ENCODE data around the gene PDE4D. TPM values are rescaled to one million over a fixed set of nuclear protein-coding genes. Genes with fewer than 3 reads are reported as not detected.

Gene PDE4D
- total RNA-seq, 1 donor from 2014 or later = 14.2 TPM

DNA sequence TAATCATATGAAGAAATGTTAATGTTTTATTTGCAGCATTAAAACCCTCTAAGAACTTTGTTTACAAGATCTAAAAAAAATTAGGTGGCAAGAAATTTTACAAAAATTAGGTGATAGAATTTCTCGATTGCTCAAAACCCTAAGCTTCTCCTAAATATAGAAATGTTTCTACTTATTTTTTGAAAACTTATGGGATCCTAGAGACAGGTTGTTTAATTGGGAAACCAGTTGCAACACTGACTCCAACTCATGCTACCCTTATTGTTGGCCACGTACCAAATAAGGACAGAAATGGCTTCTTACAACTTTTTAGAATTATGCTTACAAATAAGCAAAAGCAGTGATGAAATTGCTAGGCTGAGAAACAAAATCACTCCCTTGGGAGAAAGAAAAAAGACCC, 531.1 kb downstream of the PDE4D start:
- H3K36me3 Mint-ChIP-seq (ENCODE audit: low read depth, unreplicated experiment) = no peaks in the 10 kb centered on the region
- FAIRE-seq = no peak
- TF ChIP-seq EZH2 (IDR thresholded peaks at IDR 0.05; ENCODE audit: insufficient read depth, low read length) (no peak), CTCF (IDR thresholded peaks at IDR 0.05; ENCODE audit: insufficient read depth, low read depth, low read length) (no peak)
- H3K9me3 Mint-ChIP-seq (ENCODE audit: unreplicated experiment) = no peaks in the 10 kb centered on the region
- H3K9me3 ChIP-seq (ENCODE audit: insufficient read depth, low read depth, low read length) = no peaks in the 10 kb centered on the region
- H3K4me2 ChIP-seq (ENCODE audit: low read length) = no peak overlapping the region
- H4K20me1 ChIP-seq (ENCODE audit: insufficient read depth, low read length) = no peaks in the 10 kb centered on the region
- no peak for DNase-seq (ENCODE audit: low read depth)
- no peak overlapping the region for H2AFZ ChIP-seq (ENCODE audit: low read depth, low read length)
- no peak overlapping the region for H3K27ac ChIP-seq (ENCODE audit: low read depth, low read length)
- H3K9ac ChIP-seq (ENCODE audit: low read length) = no peak overlapping the region
- no peaks in the 10 kb centered on the region for H3K36me3 ChIP-seq (ENCODE audit: insufficient read depth, low read length)
- H3K27me3 ChIP-seq (ENCODE audit: insufficient read depth, low read length) = no peaks in the 10 kb centered on the region
- no peak overlapping the region for H3K27ac Mint-ChIP-seq (ENCODE audit: unreplicated experiment)
- H3K4me3 Mint-ChIP-seq (ENCODE audit: unreplicated experiment) = no peak overlapping the region
- peaks cover 14% of the 10 kb centered on the region for H3K4me1 Mint-ChIP-seq (ENCODE audit: low read depth, unreplicated experiment)
- H3K4me3 ChIP-seq (ENCODE audit: insufficient read depth, low read depth, low read length) = no peak overlapping the region
- H3K79me2 ChIP-seq (ENCODE audit: insufficient read depth, low read length) = no peaks in the 10 kb centered on the region
- no peaks in the 10 kb centered on the region for H3K27me3 Mint-ChIP-seq (ENCODE audit: low read depth, unreplicated experiment)
- no peaks in the 10 kb centered on the region for H3K4me1 ChIP-seq (ENCODE audit: insufficient read depth, low read length)

DNA sequence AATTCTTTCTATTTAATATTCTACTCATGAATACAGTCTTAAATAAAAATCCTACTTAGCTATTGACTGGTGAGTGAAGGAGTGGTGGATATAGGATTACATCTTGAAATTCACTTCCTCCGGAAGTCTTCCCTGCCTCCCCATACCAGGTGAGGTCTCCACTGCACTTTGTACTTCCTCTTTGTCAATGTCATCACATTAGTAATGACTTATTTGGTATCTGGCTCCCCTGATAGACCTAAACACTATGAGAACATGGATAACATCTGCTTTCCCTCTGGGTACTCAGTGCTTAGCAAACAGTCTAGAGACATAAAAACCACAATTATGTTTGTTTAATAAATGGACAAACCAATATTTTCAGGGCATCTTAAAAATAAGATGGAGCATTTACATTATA, 532.1 kb downstream of the PDE4D start:
- no peak overlapping the region for H3K9ac ChIP-seq (ENCODE audit: low read length)
- no peaks in the 10 kb centered on the region for H3K4me1 ChIP-seq (ENCODE audit: insufficient read depth, low read length)
- no peaks in the 10 kb centered on the region for H3K27me3 ChIP-seq (ENCODE audit: insufficient read depth, low read length)
- Mint-ChIP-seq H3K9me3 (ENCODE audit: unreplicated experiment) (no peaks in the 10 kb centered on the region), H3K4me3 (ENCODE audit: unreplicated experiment) (no peak overlapping the region), H3K27me3 (ENCODE audit: low read depth, unreplicated experiment) (no peaks in the 10 kb centered on the region), H3K27ac (ENCODE audit: unreplicated experiment) (no peak overlapping the region), H3K36me3 (ENCODE audit: low read depth, unreplicated experiment) (no peaks in the 10 kb centered on the region), H3K4me1 (ENCODE audit: low read depth, unreplicated experiment) (peaks cover 17% of the 10 kb centered on the region)
- H4K20me1 ChIP-seq (ENCODE audit: insufficient read depth, low read length) = no peaks in the 10 kb centered on the region
- no peak for TF ChIP-seq EZH2 (IDR thresholded peaks at IDR 0.05; ENCODE audit: insufficient read depth, low read length)
- TF ChIP-seq CTCF (IDR thresholded peaks at IDR 0.05; ENCODE audit: insufficient read depth, low read depth, low read length) = no peak
- H3K27ac ChIP-seq (ENCODE audit: low read depth, low read length) = no peak overlapping the region
- FAIRE-seq (no peak), DNase-seq (ENCODE audit: low read depth) (no peak)
- no peak overlapping the region for H3K4me3 ChIP-seq (ENCODE audit: insufficient read depth, low read depth, low read length)
- no peaks in the 10 kb centered on the region for H3K36me3 ChIP-seq (ENCODE audit: insufficient read depth, low read length)
- no peaks in the 10 kb centered on the region for H3K9me3 ChIP-seq (ENCODE audit: insufficient read depth, low read depth, low read length)
- H3K4me2 ChIP-seq (ENCODE audit: low read length) = no peak overlapping the region
- H3K79me2 ChIP-seq (ENCODE audit: insufficient read depth, low read length) = no peaks in the 10 kb centered on the region
- no peak overlapping the region for H2AFZ ChIP-seq (ENCODE audit: low read depth, low read length)

- DNase-seq (ENCODE audit: low read depth) (no peak), FAIRE-seq (no peak)
- Mint-ChIP-seq H3K27me3 (ENCODE audit: low read depth, unreplicated experiment) (no peaks in the 10 kb centered on the region), H3K36me3 (ENCODE audit: low read depth, unreplicated experiment) (no peaks in the 10 kb centered on the region), H3K4me3 (ENCODE audit: unreplicated experiment) (no peak overlapping the region), H3K27ac (ENCODE audit: unreplicated experiment) (no peak overlapping the region), H3K9me3 (ENCODE audit: unreplicated experiment) (no peaks in the 10 kb centered on the region), H3K4me1 (ENCODE audit: low read depth, unreplicated experiment) (peaks cover 17% of the 10 kb centered on the region)
- no peaks in the 10 kb centered on the region for H3K27me3 ChIP-seq (ENCODE audit: insufficient read depth, low read length)
- no peaks in the 10 kb centered on the region for H3K36me3 ChIP-seq (ENCODE audit: insufficient read depth, low read length)
- H3K4me2 ChIP-seq (ENCODE audit: low read length) = no peak overlapping the region
- no peak overlapping the region for H2AFZ ChIP-seq (ENCODE audit: low read depth, low read length)
- no peaks in the 10 kb centered on the region for H3K9me3 ChIP-seq (ENCODE audit: insufficient read depth, low read depth, low read length)
- no peak overlapping the region for H3K27ac ChIP-seq (ENCODE audit: low read depth, low read length)
- no peak overlapping the region for H3K9ac ChIP-seq (ENCODE audit: low read length)
- no peak for TF ChIP-seq CTCF (IDR thresholded peaks at IDR 0.05; ENCODE audit: insufficient read depth, low read depth, low read length)
- no peaks in the 10 kb centered on the region for H3K4me1 ChIP-seq (ENCODE audit: insufficient read depth, low read length)
- H3K4me3 ChIP-seq (ENCODE audit: insufficient read depth, low read depth, low read length) = no peak overlapping the region
- H3K79me2 ChIP-seq (ENCODE audit: insufficient read depth, low read length) = no peaks in the 10 kb centered on the region
- H4K20me1 ChIP-seq (ENCODE audit: insufficient read depth, low read length) = no peaks in the 10 kb centered on the region
These were observed 533.4 kb downstream of the PDE4D start for GRCh38 chr5:59360130-59360555.

Data from astrocyte (in vitro differentiated cells and primary cell).